Neural cell (in vitro differentiated cells): ENCODE data around the gene SEC11C. TPM values are rescaled to one million over a fixed set of nuclear protein-coding genes. Genes with fewer than 3 reads are reported as not detected.

Source experiments
- H2AFZ ChIP-seq: fragments of 200-600, 300-800 bp; sonication (generic), shearing (Covaris generic); 2 replicates; pipeline ENCODE4 v1.6.0; 2014; ENCODE audit warnings: low read depth, mild to moderate bottlenecking, antibody characterized with exemption, low read length, moderate library complexity
- H3F3A ChIP-seq: fragments of 200-600 bp; shearing (Covaris generic); 2 replicates; pipeline ENCODE4 v1.6.1; 2016; ENCODE audit warnings: mild to moderate bottlenecking, moderate library complexity, mixed read lengths, antibody characterized with exemption, low read length; ENCODE audit not compliant: insufficient read depth, poor library complexity, severe bottlenecking
- H3K27ac ChIP-seq: fragments of 200-600, 300-800 bp; sonication (generic), shearing (Covaris generic); 2 replicates; pipeline ENCODE4 v1.5.1; 2014; ENCODE audit warnings: mild to moderate bottlenecking, low read length, moderate library complexity
- H3K27me3 ChIP-seq: fragments of 300-800, 200-600 bp; sonication (generic), shearing (Covaris generic); 2 replicates; pipeline ENCODE4 v1.6.0; 2014; ENCODE audit warnings: mild to moderate bottlenecking, low read depth, low read length, moderate library complexity; ENCODE audit not compliant: insufficient read depth
- H3K36me3 ChIP-seq: fragments of 300-800, 200-600 bp; sonication (generic), shearing (Covaris generic); 2 replicates; pipeline ENCODE4 v1.5.1; 2014; ENCODE audit warnings: mild to moderate bottlenecking, antibody characterized with exemption, low read length, moderate library complexity; ENCODE audit not compliant: insufficient read depth
- H3K4me2 ChIP-seq: fragments of 300-800, 200-600 bp; sonication (generic), shearing (Covaris generic); 2 replicates; pipeline ENCODE4 v1.6.0; 2014; ENCODE audit warnings: mild to moderate bottlenecking, low read length
- H3K4me3 ChIP-seq: fragments of 300-800, 200-600 bp; sonication (generic), shearing (Covaris generic); 2 replicates; pipeline ENCODE4 v1.5.1; 2014; ENCODE audit warnings: mild to moderate bottlenecking, low read length, moderate library complexity
- H3K79me2 ChIP-seq: fragments of 200-600 bp; shearing (Covaris generic); replicated peaks from 2 replicates; pipeline ENCODE4 v1.6.0; 2014; ENCODE audit warnings: mild to moderate bottlenecking, low read length, moderate library complexity; ENCODE audit not compliant: insufficient read depth
- H3K9ac ChIP-seq: fragments of 300-800, 200-600 bp; sonication (generic), shearing (Covaris generic); 2 replicates; pipeline ENCODE4 v1.6.1; 2016; ENCODE audit warnings: mild to moderate bottlenecking, low read length, mixed read lengths
- H3K9me2 ChIP-seq: fragments of 200-600 bp; shearing (Covaris generic); 2 replicates; pipeline ENCODE4 v1.6.1; 2016; ENCODE audit warnings: mild to moderate bottlenecking, low read length, mixed read lengths; ENCODE audit not compliant: insufficient read depth
- H3K9me3 ChIP-seq: fragments of 200-600, 300-800 bp; sonication (generic), shearing (Covaris generic); 2 replicates; pipeline ENCODE4 v1.6.1; 2016; ENCODE audit warnings: mild to moderate bottlenecking, mixed run types, low read length, moderate library complexity, mixed read lengths
- H4K20me1 ChIP-seq: fragments of 200-600 bp; shearing (Covaris generic); 2 replicates; pipeline ENCODE4 v1.6.1; 2016; ENCODE audit warnings: mild to moderate bottlenecking, mixed run types; ENCODE audit not compliant: insufficient read depth
- CTCF ChIP-seq: fragments of 450-650 bp; IDR thresholded peaks from 2 replicates; pipeline ENCODE4 v1.5.1; 2014; ENCODE audit warnings: antibody characterized with exemption, mild to moderate bottlenecking, moderate library complexity; ENCODE audit not compliant: poor library complexity, severe bottlenecking
- EP300 ChIP-seq: fragments of 450-650 bp; conservative IDR thresholded peaks from 2 replicates; pipeline ENCODE4 v1.6.1; 2014; ENCODE audit warnings: antibody characterized with exemption, mild to moderate bottlenecking, moderate library complexity; ENCODE audit not compliant: poor library complexity, severe bottlenecking
- EZH2 ChIP-seq: fragments of 200-600, 300-800 bp; shearing (Covaris generic), sonication (generic); IDR thresholded peaks from 2 replicates; pipeline ENCODE4 v1.6.1; 2014; ENCODE audit warnings: antibody characterized with exemption, low read length, borderline replicate concordance, mild to moderate bottlenecking; ENCODE audit not compliant: insufficient read depth, poor library complexity, severe bottlenecking
- MXI1 ChIP-seq: fragments of 450-650 bp; conservative IDR thresholded peaks from 2 replicates; pipeline ENCODE4 v1.6.1; 2014; ENCODE audit warnings: antibody characterized with exemption, mild to moderate bottlenecking; ENCODE audit not compliant: poor library complexity, severe bottlenecking
- POLR2AphosphoS5 ChIP-seq: IDR thresholded peaks from 2 replicates; pipeline ENCODE4 v1.6.1; 2012
- RAD21 ChIP-seq: fragments of 450-650 bp; conservative IDR thresholded peaks from 2 replicates; pipeline ENCODE4 v1.6.1; 2014; ENCODE audit warnings: antibody characterized with exemption, mild to moderate bottlenecking, moderate library complexity
- REST ChIP-seq: IDR thresholded peaks from 2 replicates; pipeline ENCODE4 v1.6.1; 2012; ENCODE audit warnings: borderline replicate concordance
- SMC3 ChIP-seq: fragments of 450-650 bp; conservative IDR thresholded peaks from 2 replicates; pipeline ENCODE4 v1.6.1; 2014; ENCODE audit warnings: antibody characterized with exemption, mild to moderate bottlenecking, moderate library complexity; ENCODE audit not compliant: poor library complexity
- TAF1 ChIP-seq: IDR thresholded peaks from 2 replicates; pipeline ENCODE4 v1.6.1; 2012; ENCODE audit warnings: low read depth
- polyA plus RNA-seq: library from polyadenylated mRNA; depleted of rRNA; stranded (reverse); fragments of >200 nt; gene quantifications from 2 replicates; pipeline ENCODE4 v1.2.3, GENCODE V29; 2014

The SEC11C gene
- polyA plus RNA-seq, 1 donor from 2014 or later, result 211 TPM

- Histone ChIP-seq H3K27me3 (no peaks in the 10 kb centered on the region), H3K4me3 (no peak overlapping the region), H3K9me3 (no peaks in the 10 kb centered on the region), H3K9me2 (no peaks in the 10 kb centered on the region), H3K79me2 (no peaks in the 10 kb centered on the region), H3K4me2 (no peak overlapping the region), H3K36me3 (no peaks in the 10 kb centered on the region), H4K20me1 (no peaks in the 10 kb centered on the region), H2AFZ (no peak overlapping the region), H3F3A (no peaks in the 10 kb centered on the region), H3K27ac (no peak overlapping the region), H3K9ac (no peak overlapping the region)
- TF ChIP-seq CTCF (no peak), EP300 (no peak), EZH2 (no peak), SMC3 (no peak), REST (no peak), POLR2AphosphoS5 (no peak), TAF1 (no peak), MXI1 (no peak), RAD21 (no peak)
These were observed 58.5 kb downstream of the SEC11C start for GRCh38 chr18:59198215-59198614.

GRCh38 chr18:59200787-59201186 lies 61.1 kb downstream of the SEC11C start:
- H3K9me3 ChIP-seq, result no peaks in the 10 kb centered on the region
- no peaks in the 10 kb centered on the region for H4K20me1 ChIP-seq
- H3F3A ChIP-seq, result no peaks in the 10 kb centered on the region
- no peak overlapping the region for H3K4me2 ChIP-seq
- no peaks in the 10 kb centered on the region for H3K36me3 ChIP-seq
- TF ChIP-seq SMC3, result no peak
- no peak for TF ChIP-seq CTCF
- no peak for TF ChIP-seq TAF1
- TF ChIP-seq EZH2, result no peak
- H3K9me2 ChIP-seq, result no peaks in the 10 kb centered on the region
- no peak overlapping the region for H3K27ac ChIP-seq
- H2AFZ ChIP-seq, result no peak overlapping the region
- no peaks in the 10 kb centered on the region for H3K79me2 ChIP-seq
- no peaks in the 10 kb centered on the region for H3K27me3 ChIP-seq
- no peak overlapping the region for H3K9ac ChIP-seq
- no peak overlapping the region for H3K4me3 ChIP-seq
